ENCODE data around the gene GPHA2.
"Not testable (repeated sequence)": the region's sequence is repeated elsewhere in the genome, so short reads cannot be mapped to it uniquely, and the experiment has no call there.

Gene GPHA2

GRCh38 chr11:64935359-64936081, at the start of gene GPHA2:
TSS of gene GPHA2 (minus strand) at chr11:64935893. CDS start at chr11:64935460, 433 bp downstream.
- peak; percentile 58 for DNase-seq

DNA sequence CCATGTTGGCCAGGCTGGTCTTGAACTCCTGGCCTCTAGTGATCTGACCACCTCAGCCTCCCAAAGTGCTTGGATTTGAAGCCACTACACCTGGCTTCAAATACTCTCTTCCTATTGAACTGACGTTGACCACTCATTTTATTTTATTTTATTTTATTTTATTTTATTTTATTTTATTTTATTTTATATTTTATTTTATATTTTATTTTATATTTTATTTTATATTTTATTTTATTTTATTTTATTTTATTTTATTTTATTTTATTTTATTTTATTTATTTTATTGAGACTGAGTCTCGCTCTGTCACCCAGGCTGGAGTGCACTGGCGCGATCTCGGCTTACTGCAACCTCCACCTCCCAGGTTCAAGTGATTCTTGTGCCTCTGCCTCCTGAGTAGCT, 47.6 kb upstream of the GPHA2 start:
- DNase-seq: not testable (repeated sequence)

GRCh38 chr11:64976651-64977050, 41.0 kb upstream of the GPHA2 start:
- no peak for DNase-seq

DNA sequence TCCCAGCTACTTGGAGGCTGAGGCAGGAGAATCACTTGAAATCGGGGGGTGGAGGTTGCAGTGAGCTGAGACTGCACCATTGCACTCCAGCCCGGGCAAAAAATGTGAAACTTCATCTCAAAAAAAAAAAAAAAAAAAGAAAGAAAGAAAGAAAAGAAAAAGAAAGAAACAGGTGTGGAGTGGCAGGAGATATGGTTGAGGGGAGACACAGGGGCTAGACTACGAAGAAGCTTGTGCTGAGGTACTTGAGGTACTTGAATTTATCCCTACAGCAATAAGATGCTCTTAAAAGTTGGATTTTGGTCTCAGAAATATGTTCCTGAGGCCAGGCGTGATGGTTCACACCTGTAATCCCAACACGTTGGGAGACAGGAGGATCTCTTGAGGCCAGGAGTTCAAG, 38.4 kb upstream of the GPHA2 start:
- no peak for DNase-seq

- DNase-seq: peak; percentile 90
Measured at GRCh38 chr11:64971421-64972233, 35.9 kb upstream of the GPHA2 start, which contains the start of gene MAJIN. TSS of gene MAJIN (minus strand) at chr11:64972108. CDS start at chr11:64959405, 12,703 bp downstream.

DNA sequence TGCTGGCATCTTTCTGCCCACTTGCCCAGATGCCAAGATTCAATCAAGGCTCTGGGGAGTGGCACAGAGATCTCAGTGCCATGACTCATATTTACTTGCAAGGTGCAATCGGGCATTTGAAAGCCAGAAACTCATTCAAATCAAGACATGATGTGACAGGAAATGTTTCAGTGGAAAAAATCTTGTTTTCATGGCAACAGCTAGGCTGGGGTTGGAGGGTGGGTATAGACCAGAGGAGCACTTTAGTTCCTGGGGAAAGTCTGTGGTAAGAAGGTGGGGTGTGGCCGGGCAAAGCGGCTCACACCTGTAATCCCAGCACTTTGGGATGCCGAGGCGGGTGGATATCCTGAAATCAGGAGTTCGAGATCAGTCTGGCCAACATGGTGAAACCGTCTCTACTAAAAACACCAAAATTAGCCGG, 35.0 kb upstream of the GPHA2 start:
- DNase-seq: no peak

DNA sequence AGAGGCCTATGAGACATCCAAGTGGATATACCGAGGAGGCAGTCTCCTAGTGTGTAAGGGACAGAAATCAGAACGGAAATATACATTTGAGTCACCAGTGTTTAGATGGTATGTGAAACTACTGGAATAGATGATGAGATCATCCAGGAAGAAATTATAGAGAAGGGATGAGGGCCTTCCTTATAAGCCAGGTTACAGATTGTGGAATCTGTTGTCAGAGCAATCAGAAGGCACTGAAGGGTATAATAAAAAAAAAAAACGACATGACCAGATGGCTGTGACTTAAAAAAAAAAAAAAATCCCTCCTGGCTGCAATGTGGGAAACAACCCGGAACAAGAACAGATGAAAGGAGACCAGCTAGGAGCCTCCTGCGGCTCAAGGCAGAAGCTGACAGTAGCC, 33.5 kb upstream of the GPHA2 start:
- no peak for DNase-seq

DNA sequence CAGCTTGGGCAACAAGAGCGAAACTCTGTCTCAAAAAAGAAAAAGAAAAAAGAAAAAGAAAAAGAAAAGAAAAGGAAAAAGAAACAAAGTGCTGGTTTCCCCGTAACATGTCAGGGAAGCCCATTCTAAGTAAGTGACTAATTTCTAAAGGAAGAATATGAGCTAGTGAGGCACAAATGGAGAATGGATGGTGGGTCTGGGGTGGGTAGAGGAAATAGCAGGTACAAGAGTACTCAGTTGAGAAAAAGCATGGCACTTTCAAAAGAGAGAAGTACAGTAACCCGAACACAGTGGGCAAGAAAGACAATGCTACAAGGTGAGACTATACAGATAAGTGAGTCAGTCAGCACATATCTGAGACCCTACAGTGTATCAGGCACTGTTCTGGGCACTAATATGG, 31.7 kb upstream of the GPHA2 start:
- DNase-seq: no peak

GRCh38 chr11:64963072-64963631, 27.5 kb upstream of the GPHA2 start:
- no peak for DNase-seq

DNA sequence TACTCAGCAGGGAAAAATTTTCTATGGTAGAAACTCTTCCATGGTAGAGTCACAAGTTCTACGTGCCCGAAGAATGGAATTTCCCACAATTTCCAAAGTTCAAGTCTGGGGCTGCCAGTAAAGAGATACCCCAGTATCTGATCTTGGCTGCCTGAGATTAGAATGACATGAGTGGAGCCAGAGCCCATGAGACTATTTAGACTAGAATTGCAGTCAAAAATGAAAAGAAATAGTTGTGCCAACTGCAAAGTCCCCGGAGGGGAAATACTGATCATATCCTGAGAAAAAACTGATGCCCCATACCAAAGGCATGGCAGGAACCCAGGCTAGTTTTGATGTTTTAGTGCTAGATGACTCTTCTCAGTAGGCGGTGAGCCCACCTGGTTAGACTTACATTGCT, 25.0 kb upstream of the GPHA2 start:
- no peak for DNase-seq

DNA sequence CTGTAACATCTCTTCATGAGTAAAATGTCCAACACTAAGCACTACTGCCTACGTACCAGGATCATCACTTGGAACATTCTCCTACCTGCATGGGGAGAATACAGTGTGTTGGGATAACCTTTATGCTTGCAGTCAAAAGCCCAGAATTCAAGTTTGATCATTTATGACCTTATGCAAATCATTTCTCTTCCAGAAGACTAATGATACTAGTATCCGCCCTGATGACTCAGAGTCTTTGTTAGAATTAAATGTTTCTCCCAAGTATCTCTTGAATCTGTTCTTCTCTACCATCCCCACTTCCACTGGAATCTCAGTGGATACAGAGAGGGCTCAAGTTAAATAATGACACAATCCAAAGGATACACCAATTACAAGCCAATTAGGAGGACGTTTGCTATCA, 23.8 kb upstream of the GPHA2 start:
- no peak for DNase-seq

GRCh38 chr11:64954201-64954600, 18.5 kb upstream of the GPHA2 start:
- DNase-seq: no peak

GRCh38 chr11:64951529-64951928, 15.8 kb upstream of the GPHA2 start:
- DNase-seq: no peak

DNA sequence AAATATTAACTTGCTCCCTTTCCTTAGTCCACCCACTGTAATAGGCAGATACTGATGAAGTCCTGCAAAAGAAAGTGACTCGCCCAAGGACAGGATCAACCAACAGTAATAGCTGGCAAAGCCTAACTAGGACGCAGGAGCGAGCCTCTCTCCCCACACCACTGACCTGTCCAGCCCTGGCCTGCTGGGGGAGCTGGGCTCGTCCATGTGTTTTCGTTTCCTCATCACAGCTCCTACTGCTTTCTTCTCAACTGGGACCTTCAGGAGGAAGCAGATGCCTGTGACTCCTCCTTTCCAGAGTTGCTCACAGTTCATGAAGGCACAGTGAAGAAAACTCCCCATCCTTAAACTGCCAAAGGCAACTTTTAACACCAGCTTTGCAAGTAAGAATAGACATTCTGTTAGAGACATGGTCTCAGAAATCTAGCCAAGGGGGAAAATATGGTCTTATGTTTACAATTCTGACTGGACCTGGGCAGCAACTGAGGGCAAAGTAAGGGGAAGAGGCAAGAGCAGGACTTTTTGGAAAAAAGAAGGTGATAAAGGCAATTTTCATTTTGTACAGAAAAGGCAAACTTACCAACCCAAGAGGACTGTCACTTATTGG, 11.6 kb upstream of the GPHA2 start:
- DNase-seq: no peak

DNA sequence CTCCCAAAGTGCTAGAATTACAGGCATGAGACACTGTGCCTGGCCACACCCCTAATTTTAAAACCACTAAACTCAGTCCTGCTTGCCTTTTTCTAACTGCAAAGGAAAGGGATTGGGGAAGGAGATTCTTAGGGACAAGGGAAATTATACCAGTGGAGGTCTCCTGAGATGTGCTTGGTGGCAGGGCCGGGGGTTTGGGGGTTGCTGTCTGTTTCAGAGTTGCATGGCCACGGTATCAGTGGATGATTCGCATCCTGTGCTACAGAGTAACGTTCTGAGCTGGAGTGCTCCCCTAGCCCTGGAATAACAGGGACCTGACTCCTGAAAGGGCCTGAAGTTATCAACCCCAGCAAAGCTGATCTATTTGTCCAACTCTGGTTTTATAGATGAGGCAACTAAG, 846 bp upstream of the GPHA2 start:
- no peak for DNase-seq

GRCh38 chr11:64934682-64935358, 873 bp downstream of the GPHA2 start:
- no peak for DNase-seq

DNA sequence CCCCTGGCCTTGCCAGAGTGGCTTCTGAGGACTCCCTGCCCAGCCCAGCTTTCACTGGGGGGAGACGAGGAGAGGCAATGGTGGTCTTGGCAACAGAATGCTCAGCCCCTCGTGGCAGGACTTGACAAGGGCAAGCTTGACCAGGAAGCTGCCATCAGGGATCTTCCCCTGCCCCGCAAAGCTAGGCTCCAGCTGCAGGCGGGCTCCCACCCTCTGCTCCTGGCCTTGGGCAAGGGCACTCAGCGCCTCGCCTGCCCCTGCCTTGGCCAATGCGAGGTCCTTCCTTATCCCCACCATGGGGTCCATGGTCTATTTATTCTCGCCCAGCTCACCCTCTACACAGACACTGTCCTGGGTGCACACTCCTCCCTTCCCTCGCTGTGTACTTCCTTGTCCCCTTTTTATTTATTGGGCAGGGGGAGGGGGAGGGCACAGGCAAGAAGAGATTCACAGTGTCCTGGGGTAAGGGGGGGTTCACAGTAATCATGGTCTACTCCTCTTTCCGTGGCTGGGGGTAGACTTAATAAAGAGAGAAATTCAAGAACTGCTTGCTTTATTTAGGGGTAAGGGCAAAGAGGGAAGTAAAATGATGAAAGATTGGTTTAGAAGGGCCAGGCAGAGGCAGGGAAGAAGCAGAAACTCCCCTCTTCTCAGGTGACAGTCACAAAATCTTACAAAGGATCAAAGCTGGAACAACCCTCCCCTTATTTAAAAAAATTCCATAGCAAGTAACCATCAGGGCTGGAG, 1.6 kb downstream of the GPHA2 start:
- DNase-seq: no peak

DNA sequence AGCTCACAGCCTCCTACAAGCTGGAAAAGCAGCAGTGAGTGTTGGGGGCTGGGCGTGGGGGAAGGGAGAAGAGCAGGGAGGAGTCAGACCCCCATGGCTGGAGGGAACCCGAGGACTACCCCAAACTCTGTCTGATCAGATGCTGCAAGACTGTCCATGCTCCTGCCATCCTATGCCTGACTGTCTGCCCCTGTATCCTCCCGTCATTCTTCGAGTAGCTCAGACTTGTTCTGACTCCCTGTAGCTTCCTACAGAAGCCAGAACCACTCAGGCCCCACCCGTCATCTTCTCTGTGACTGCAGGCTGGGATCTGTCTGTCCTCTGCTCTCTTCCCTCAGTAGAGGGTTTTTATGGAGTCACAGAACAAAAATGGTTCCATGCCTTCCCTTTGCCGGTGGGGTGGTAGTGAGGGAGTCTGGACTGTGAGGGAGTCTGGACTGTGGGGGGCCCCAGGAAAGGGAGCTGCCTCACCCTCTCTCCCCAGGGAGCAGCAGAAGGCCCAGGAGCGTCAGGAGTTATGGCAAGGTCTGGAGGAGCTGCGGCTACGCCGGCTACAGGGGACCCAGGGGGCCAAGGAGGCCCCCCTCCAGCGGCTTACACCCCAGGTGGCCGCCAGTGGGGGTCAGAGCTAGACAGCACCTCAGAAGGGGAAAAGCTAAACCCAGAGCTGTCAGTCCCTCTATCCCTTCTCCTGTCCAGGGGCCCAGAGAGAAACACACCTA, 2.3 kb downstream of the GPHA2 start:
- DNase-seq: no peak

DNA sequence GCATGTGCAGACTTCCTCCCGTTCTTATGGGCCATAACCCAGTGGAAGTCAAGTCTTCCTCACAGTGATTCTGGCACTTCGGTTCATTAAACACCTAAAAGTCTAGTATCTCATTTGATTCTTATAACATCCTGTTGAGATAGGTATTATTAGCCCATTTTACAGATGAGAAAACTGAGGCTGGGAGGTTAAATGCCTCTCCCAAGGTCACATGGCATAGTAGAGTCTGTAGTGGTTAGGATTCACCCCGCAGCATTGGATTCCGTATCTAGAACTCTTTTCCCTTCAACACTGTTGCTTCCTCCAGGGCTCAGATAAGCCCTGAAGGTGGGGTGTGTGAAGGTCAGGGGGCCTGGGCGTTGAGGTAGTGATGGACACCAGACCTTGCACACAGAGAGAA, 3.4 kb downstream of the GPHA2 start:
- no peak for DNase-seq

GRCh38 chr11:64931290-64931689, 4.4 kb downstream of the GPHA2 start:
- no peak for DNase-seq

GRCh38 chr11:64930340-64930739, 5.4 kb downstream of the GPHA2 start:
- no peak for DNase-seq
